ENCODE results near the gene MED27.

The MED27 gene

GRCh38 chr9:132005899-132006298 lies 73.8 kb downstream of the MED27 start:
- Histone ChIP-seq H3K4me1 (ENCODE audit: control insufficient read depth in 1 of 2, insufficient read depth in 2 of 2, low read length in 2 of 2) (peaks cover 9% of the 10 kb centered on the region in 2 experiments), H3K14ac (ENCODE audit: low read length) (no peak overlapping the region), H3K36me3 (ENCODE audit: control insufficient read depth in 1 of 2, insufficient read depth in 2 of 2, low read length in 2 of 2) (peaks cover 0 to 4% of the 10 kb centered on the region in 2 experiments), H4K12ac (ENCODE audit: low read depth, low read length) (no peak overlapping the region), H3K4ac (ENCODE audit: low read depth, low read length) (no peak overlapping the region), H4K8ac (ENCODE audit: low read depth, low read length) (no peak overlapping the region), H3K27me3 (ENCODE audit: insufficient read depth, low read length) (no peaks in the 10 kb centered on the region), H3K79me1 (ENCODE audit: low read length) (no peaks in the 10 kb centered on the region), H3K79me2 (ENCODE audit: control insufficient read depth, insufficient read depth, low read length, poor library complexity) (no peaks in the 10 kb centered on the region), H3K23ac (ENCODE audit: low read length) (no peak overlapping the region), H3K9ac (ENCODE audit: low read length) (no peak overlapping the region), H3K27ac (ENCODE audit: low read depth, low read length) (no peak overlapping the region), H4K91ac (ENCODE audit: low read depth, low read length) (no peak overlapping the region), H2BK120ac (ENCODE audit: insufficient read depth, low read length, poor library complexity) (no peak overlapping the region), H3K9me3 (ENCODE audit: insufficient read depth, low read depth, low read length) (no peaks in the 10 kb centered on the region), H3K4me2 (ENCODE audit: low read length) (no peak overlapping the region), H2AFZ (ENCODE audit: insufficient read depth, low read length, poor library complexity) (no peak overlapping the region), H3K18ac (ENCODE audit: low read length) (no peak overlapping the region), H2AK5ac (ENCODE audit: low read length) (no peak overlapping the region), H2BK5ac (ENCODE audit: low read depth, low read length, poor library complexity) (no peak overlapping the region), H2BK12ac (ENCODE audit: low read length) (no peak overlapping the region), H3K4me3 (ENCODE audit: low read depth, low read length) (no peak overlapping the region)
- no peak for DNase-seq
- WGBS (ENCODE audit: extremely low coverage, insufficient coverage, insufficient read length): no CpG with 5 or more reads among the region's 6 CpGs

DNA sequence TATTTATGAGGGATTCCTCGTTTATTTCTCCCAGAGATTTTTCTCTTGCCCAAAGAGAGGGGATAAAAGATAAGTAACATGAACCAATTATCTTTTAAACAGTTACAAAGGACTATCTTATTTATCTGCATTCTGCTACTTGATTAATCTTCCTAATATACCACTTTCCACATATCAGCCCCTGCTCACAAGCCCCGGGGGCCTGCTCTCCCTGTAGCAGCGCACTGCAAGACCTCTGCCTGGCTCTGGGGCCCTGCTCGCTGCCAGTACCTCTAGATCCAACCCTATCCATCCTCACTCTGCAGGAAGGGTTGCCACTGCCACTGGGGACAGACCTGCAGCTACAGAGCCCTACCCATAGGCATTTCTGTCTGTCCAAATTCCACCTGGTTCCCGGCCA lies 75.3 kb downstream of the MED27 start:
- Histone ChIP-seq H4K12ac (ENCODE audit: low read depth, low read length) (no peak overlapping the region), H3K18ac (ENCODE audit: low read length) (no peak overlapping the region), H3K4ac (ENCODE audit: low read depth, low read length) (no peak overlapping the region), H4K8ac (ENCODE audit: low read depth, low read length) (no peak overlapping the region), H3K14ac (ENCODE audit: low read length) (no peak overlapping the region), H3K9ac (ENCODE audit: low read length) (no peak overlapping the region), H3K4me1 (ENCODE audit: control insufficient read depth in 1 of 2, insufficient read depth in 2 of 2, low read length in 2 of 2) (peaks cover 7 to 9% of the 10 kb centered on the region in 2 experiments), H3K4me2 (ENCODE audit: low read length) (no peak overlapping the region), H3K36me3 (ENCODE audit: control insufficient read depth in 1 of 2, insufficient read depth in 2 of 2, low read length in 2 of 2) (peaks cover 0 to 4% of the 10 kb centered on the region in 2 experiments), H2AK5ac (ENCODE audit: low read length) (no peak overlapping the region), H2BK120ac (ENCODE audit: insufficient read depth, low read length, poor library complexity) (no peak overlapping the region), H3K23ac (ENCODE audit: low read length) (no peak overlapping the region), H3K9me3 (ENCODE audit: insufficient read depth, low read depth, low read length) (peaks cover 1% of the 10 kb centered on the region), H3K79me1 (ENCODE audit: low read length) (no peaks in the 10 kb centered on the region), H2BK5ac (ENCODE audit: low read depth, low read length, poor library complexity) (no peak overlapping the region), H2BK12ac (ENCODE audit: low read length) (no peak overlapping the region), H3K4me3 (ENCODE audit: low read depth, low read length) (no peak overlapping the region), H3K27me3 (ENCODE audit: insufficient read depth, low read length) (no peaks in the 10 kb centered on the region), H2AFZ (ENCODE audit: insufficient read depth, low read length, poor library complexity) (no peak overlapping the region), H3K27ac (ENCODE audit: low read depth, low read length) (no peak overlapping the region), H4K91ac (ENCODE audit: low read depth, low read length) (no peak overlapping the region), H3K79me2 (ENCODE audit: control insufficient read depth, insufficient read depth, low read length, poor library complexity) (no peaks in the 10 kb centered on the region)
- WGBS (ENCODE audit: extremely low coverage, insufficient coverage, insufficient read length): no CpG with 5 or more reads among the region's 5 CpGs
- DNase-seq: no peak

GRCh38 chr9:132003896-132004295 lies 75.8 kb downstream of the MED27 start:
- no CpG with 5 or more reads among the region's 9 CpGs for WGBS (ENCODE audit: extremely low coverage, insufficient coverage, insufficient read length)
- Histone ChIP-seq H4K8ac (ENCODE audit: low read depth, low read length) (no peak overlapping the region), H3K27me3 (ENCODE audit: insufficient read depth, low read length) (no peaks in the 10 kb centered on the region), H2AK5ac (ENCODE audit: low read length) (no peak overlapping the region), H3K9ac (ENCODE audit: low read length) (no peak overlapping the region), H3K27ac (ENCODE audit: low read depth, low read length) (no peak overlapping the region), H3K4me1 (ENCODE audit: control insufficient read depth in 1 of 2, insufficient read depth in 2 of 2, low read length in 2 of 2) (peaks cover 6 to 7% of the 10 kb centered on the region in 2 experiments), H3K9me3 (ENCODE audit: insufficient read depth, low read depth, low read length) (peaks cover 1% of the 10 kb centered on the region), H2BK12ac (ENCODE audit: low read length) (no peak overlapping the region), H3K4me2 (ENCODE audit: low read length) (no peak overlapping the region), H3K14ac (ENCODE audit: low read length) (no peak overlapping the region), H3K79me2 (ENCODE audit: control insufficient read depth, insufficient read depth, low read length, poor library complexity) (no peaks in the 10 kb centered on the region), H3K4ac (ENCODE audit: low read depth, low read length) (no peak overlapping the region), H2AFZ (ENCODE audit: insufficient read depth, low read length, poor library complexity) (no peak overlapping the region), H2BK5ac (ENCODE audit: low read depth, low read length, poor library complexity) (no peak overlapping the region), H3K79me1 (ENCODE audit: low read length) (no peaks in the 10 kb centered on the region), H3K36me3 (ENCODE audit: control insufficient read depth in 1 of 2, insufficient read depth in 2 of 2, low read length in 2 of 2) (peaks cover 0 to 4% of the 10 kb centered on the region in 2 experiments), H4K91ac (ENCODE audit: low read depth, low read length) (no peak overlapping the region), H2BK120ac (ENCODE audit: insufficient read depth, low read length, poor library complexity) (no peak overlapping the region), H4K12ac (ENCODE audit: low read depth, low read length) (no peak overlapping the region), H3K4me3 (ENCODE audit: low read depth, low read length) (no peak overlapping the region), H3K18ac (ENCODE audit: low read length) (no peak overlapping the region), H3K23ac (ENCODE audit: low read length) (no peak overlapping the region)
- no peak for DNase-seq

DNA sequence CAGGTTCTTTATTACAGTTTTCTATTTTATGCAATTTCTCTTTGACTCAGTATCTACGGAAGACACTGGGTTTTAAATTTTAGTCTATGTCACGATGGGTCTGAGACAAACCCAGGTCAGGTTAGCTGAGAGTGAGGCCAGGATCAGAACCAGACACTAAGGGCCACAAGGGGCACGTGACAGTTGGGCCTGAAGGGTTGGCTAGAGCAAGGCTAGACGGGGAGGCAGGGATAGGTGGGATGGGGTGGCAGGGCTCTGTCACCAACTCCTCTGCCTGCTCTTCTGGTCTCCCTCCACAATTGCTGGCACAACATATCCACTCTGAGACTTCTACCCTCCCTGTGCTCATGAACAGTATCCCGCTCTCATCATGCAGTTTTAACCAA lies 76.4 kb downstream of the MED27 start:
- no peak for DNase-seq
- no CpG with 5 or more reads among the region's 5 CpGs for WGBS (ENCODE audit: extremely low coverage, insufficient coverage, insufficient read length)

More for the DNA sequence above, 76.4 kb downstream of the MED27 start:
- Histone ChIP-seq H3K79me1 (ENCODE audit: low read length) (no peaks in the 10 kb centered on the region), H3K79me2 (ENCODE audit: control insufficient read depth, insufficient read depth, low read length, poor library complexity) (no peaks in the 10 kb centered on the region), H3K27me3 (ENCODE audit: insufficient read depth, low read length) (no peaks in the 10 kb centered on the region), H3K4ac (ENCODE audit: low read depth, low read length) (no peak overlapping the region), H4K8ac (ENCODE audit: low read depth, low read length) (no peak overlapping the region), H3K4me2 (ENCODE audit: low read length) (no peak overlapping the region), H3K9ac (ENCODE audit: low read length) (no peak overlapping the region), H3K27ac (ENCODE audit: low read depth, low read length) (no peak overlapping the region), H3K9me3 (ENCODE audit: insufficient read depth, low read depth, low read length) (peaks cover 1% of the 10 kb centered on the region), H3K23ac (ENCODE audit: low read length) (no peak overlapping the region), H3K36me3 (ENCODE audit: control insufficient read depth in 1 of 2, insufficient read depth in 2 of 2, low read length in 2 of 2) (peaks cover 0 to 4% of the 10 kb centered on the region in 2 experiments), H2BK5ac (ENCODE audit: low read depth, low read length, poor library complexity) (no peak overlapping the region), H3K18ac (ENCODE audit: low read length) (no peak overlapping the region), H2BK12ac (ENCODE audit: low read length) (no peak overlapping the region), H4K91ac (ENCODE audit: low read depth, low read length) (no peak overlapping the region), H2AFZ (ENCODE audit: insufficient read depth, low read length, poor library complexity) (no peak overlapping the region), H3K4me1 (ENCODE audit: control insufficient read depth in 1 of 2, insufficient read depth in 2 of 2, low read length in 2 of 2) (peaks cover 2% of the 10 kb centered on the region in 2 experiments), H3K14ac (ENCODE audit: low read length) (no peak overlapping the region), H4K12ac (ENCODE audit: low read depth, low read length) (no peak overlapping the region), H3K4me3 (ENCODE audit: low read depth, low read length) (no peak overlapping the region), H2BK120ac (ENCODE audit: insufficient read depth, low read length, poor library complexity) (no peak overlapping the region), H2AK5ac (ENCODE audit: low read length) (no peak overlapping the region)

Data from trophoblast cell (in vitro differentiated cells and primary cell).